ENCODE data around the gene KIAA1586. TPM values are rescaled to one million over a fixed set of nuclear protein-coding genes. Genes with fewer than 3 reads are reported as not detected.

KIAA1586 gene
- total and polyA plus RNA-seq, 9 of the 15 experiments (the other 6 are each of a cell fraction or from before 2014, with no cell fraction given): 23.4 to 43.6 (median 29.5) TPM

GRCh38 chr6:57089687-57090457 is 43.4 kb downstream of the KIAA1586 start, which contains the start of gene ZNF451 (continued):
- TF ChIP-seq ZBTB1 (CRISPR knock-in tag; IDR thresholded peaks at IDR 0.05; ENCODE audit: borderline replicate concordance, low read depth) (no peak), MAFF (IDR thresholded peaks at IDR 0.05; ENCODE audit: low read length) (no peak), CBX3 (IDR thresholded peaks at IDR 0.05; ENCODE audit: borderline replicate concordance in 1 of 2, low read length in 2 of 2) (no peak), BCOR (IDR thresholded peaks at IDR 0.05) (peak; percentile 77), ELK1 (CRISPR knock-in tag; IDR thresholded peaks at IDR 0.05) (no peak), EGR1 (conservative IDR thresholded peaks at IDR 0.05) (peak; percentile 90), THRA (IDR thresholded peaks at IDR 0.05) (no peak), CBX8 (IDR thresholded peaks at IDR 0.05; ENCODE audit: borderline replicate concordance, extremely low read depth, low read depth, low read length, poor library complexity, severe bottlenecking) (no peak), E4F1 (CRISPR knock-in tag; IDR thresholded peaks at IDR 0.05; ENCODE audit: borderline replicate concordance) (peak; percentile 48; the same call in 1 of the 2 replicates), ARID1B (IDR thresholded peaks at IDR 0.05) (peak; percentile 96), DACH1 (IDR thresholded peaks at IDR 0.05; ENCODE audit: partially characterized antibody) (peak; percentile 100), NFE2L1 (tag; IDR thresholded peaks at IDR 0.05; ENCODE audit: borderline replicate concordance, low read depth) (no peak), SRSF9 (IDR thresholded peaks at IDR 0.05; ENCODE audit: borderline replicate concordance, low read depth, low read length) (no peak), ZNF263 (CRISPR knock-in tag; IDR thresholded peaks at IDR 0.05; ENCODE audit: borderline replicate concordance) (no peak), ZFP30 (CRISPR knock-in tag; IDR thresholded peaks at IDR 0.05; ENCODE audit: borderline replicate concordance) (no peak), SNRNP70 (optimal IDR thresholded peaks at IDR 0.05; ENCODE audit: low read depth, low read length) (no peak), FOXA1 (IDR thresholded peaks at IDR 0.05; ENCODE audit: borderline replicate concordance) (no peak)
- TF ChIP-seq, protein P1, sequence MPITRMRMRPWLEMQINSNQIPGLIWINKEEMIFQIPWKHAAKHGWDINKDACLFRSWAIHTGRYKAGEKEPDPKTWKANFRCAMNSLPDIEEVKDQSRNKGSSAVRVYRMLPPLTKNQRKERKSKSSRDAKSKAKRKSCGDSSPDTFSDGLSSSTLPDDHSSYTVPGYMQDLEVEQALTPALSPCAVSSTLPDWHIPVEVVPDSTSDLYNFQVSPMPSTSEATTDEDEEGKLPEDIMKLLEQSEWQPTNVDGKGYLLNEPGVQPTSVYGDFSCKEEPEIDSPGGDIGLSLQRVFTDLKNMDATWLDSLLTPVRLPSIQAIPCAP (CRISPR knock-in tag; IDR thresholded peaks at IDR 0.05; ENCODE audit: borderline replicate concordance): no peak
- TF ChIP-seq, protein P2, sequence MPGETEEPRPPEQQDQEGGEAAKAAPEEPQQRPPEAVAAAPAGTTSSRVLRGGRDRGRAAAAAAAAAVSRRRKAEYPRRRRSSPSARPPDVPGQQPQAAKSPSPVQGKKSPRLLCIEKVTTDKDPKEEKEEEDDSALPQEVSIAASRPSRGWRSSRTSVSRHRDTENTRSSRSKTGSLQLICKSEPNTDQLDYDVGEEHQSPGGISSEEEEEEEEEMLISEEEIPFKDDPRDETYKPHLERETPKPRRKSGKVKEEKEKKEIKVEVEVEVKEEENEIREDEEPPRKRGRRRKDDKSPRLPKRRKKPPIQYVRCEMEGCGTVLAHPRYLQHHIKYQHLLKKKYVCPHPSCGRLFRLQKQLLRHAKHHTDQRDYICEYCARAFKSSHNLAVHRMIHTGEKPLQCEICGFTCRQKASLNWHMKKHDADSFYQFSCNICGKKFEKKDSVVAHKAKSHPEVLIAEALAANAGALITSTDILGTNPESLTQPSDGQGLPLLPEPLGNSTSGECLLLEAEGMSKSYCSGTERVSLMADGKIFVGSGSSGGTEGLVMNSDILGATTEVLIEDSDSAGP (CRISPR knock-in tag; IDR thresholded peaks at IDR 0.05): no peak
